BLaER1 treated with 17β-estradiol and CSF1 and Interleukin-3, amounts not matched to agents 10 nM and 100 nM (cell line): Measurements from ENCODE around the gene MGRN1.
A peak's percentile ranks its signal among the peaks of the same experiment; 100 is the strongest.

Experiments
- H3K27ac ChIP-seq, 11 experiments: shearing (Covaris generic); formaldehyde crosslinking; 2 replicates each; pipeline ENCODE4 v1.8.1; 2022
- H3K27me3 ChIP-seq, 11 experiments: shearing (Covaris generic); formaldehyde crosslinking; 2 replicates each; pipeline ENCODE4 v1.8.1; 2022
- H3K36me3 ChIP-seq, 11 experiments: shearing (Covaris generic); formaldehyde crosslinking; 2 replicates each; pipeline ENCODE4 v1.8.1; 2022
- H3K4me1 ChIP-seq, 10 experiments: shearing (Covaris generic); formaldehyde crosslinking; 2 replicates each; pipeline ENCODE4 v1.8.1; 2022
- H3K4me2 ChIP-seq, 11 experiments: shearing (Covaris generic); formaldehyde crosslinking; 2 replicates each; pipeline ENCODE4 v1.8.1; 2022
- H3K4me3 ChIP-seq, 10 experiments: shearing (Covaris generic); formaldehyde crosslinking; 2 replicates each; pipeline ENCODE4 v1.8.1; 2022
- H3K9ac ChIP-seq, 11 experiments: shearing (Covaris generic); formaldehyde crosslinking; 2 replicates each; pipeline ENCODE4 v1.8.1; 2022
- H3K9me3 ChIP-seq, 11 experiments: shearing (Covaris generic); formaldehyde crosslinking; replicated peaks in 1 of 11; 2 replicates each; pipeline ENCODE4 v1.8.1; 2022
- H4K20me1 ChIP-seq, 11 experiments: shearing (Covaris generic); formaldehyde crosslinking; 2 replicates each; pipeline ENCODE4 v1.8.1; 2022
- Cebpa-rat ChIP-seq, 11 experiments: shearing (Covaris generic); IDR thresholded peaks; 2 replicates each; pipeline ENCODE4 v1.8.1; 2022

MGRN1 gene

GRCh38 chr16:4625560-4626159 lies 1.0 kb downstream of the MGRN1 start:
- TF ChIP-seq Cebpa-rat (IDR thresholded peaks at IDR 0.05), result no peak
- peak overlapping the region; percentile 93 to 98 (median 95) for H3K27ac ChIP-seq
- peaks cover 5 to 38% (median 33%) of the 10 kb centered on the region in 11 experiments; a peak in 21 of 22 replicates for H3K36me3 ChIP-seq

GRCh38 chr16:4626396-4626795 lies 1.8 kb downstream of the MGRN1 start:
- Histone ChIP-seq H3K4me2 (peak overlapping the region; percentile 92 to 99 (median 96)), H3K4me1 (peaks cover 26 to 48% (median 44%) of the 10 kb centered on the region in 10 experiments), H3K9ac (peak overlapping the region; percentile 93 to 99 (median 95)), H3K27ac (peak overlapping the region in 10 of 11 experiments; percentile 93 to 98 (median 94); a peak in 20 of 22 replicates), H3K4me3 (peak overlapping the region; percentile 90 to 100 (median 98); a peak in 19 of 20 replicates), H4K20me1 (peaks cover 26 to 61% (median 56%) of the 10 kb centered on the region in 11 experiments; a peak in 19 of 22 replicates), H3K36me3 (peaks cover 12 to 45% (median 40%) of the 10 kb centered on the region in 11 experiments), H3K9me3 (peaks cover 3 to 19% (median 18%) of the 10 kb centered on the region in 11 experiments; a peak in 18 of 22 replicates), H3K27me3 (no peaks in the 10 kb centered on the region)
- TF ChIP-seq Cebpa-rat (IDR thresholded peaks at IDR 0.05), result no peak

More at GRCh38 chr16:4625560-4626159, 1.0 kb downstream of the MGRN1 start:
- H3K4me2 ChIP-seq, result peak overlapping the region; percentile 92 to 99 (median 96)
- H3K4me3 ChIP-seq, result peak overlapping the region; percentile 90 to 100 (median 98)
- peaks cover 22 to 53% (median 49%) of the 10 kb centered on the region in 11 experiments; a peak in 19 of 22 replicates for H4K20me1 ChIP-seq
- peaks cover 0 to 12% (median 10%) of the 10 kb centered on the region in 11 experiments; a peak in 17 of 22 replicates for H3K9me3 ChIP-seq
- peak overlapping the region; percentile 93 to 99 (median 95) for H3K9ac ChIP-seq
- H3K4me1 ChIP-seq, result peaks cover 26 to 48% (median 44%) of the 10 kb centered on the region in 10 experiments
- H3K27me3 ChIP-seq, result no peaks in the 10 kb centered on the region

GRCh38 chr16:4628283-4628682 lies 3.7 kb downstream of the MGRN1 start:
- peak in 3 of 11 experiments; percentile 15 to 55 (median 32); a peak in 1 of 22 replicates for TF ChIP-seq Cebpa-rat (IDR thresholded peaks at IDR 0.05)
- Histone ChIP-seq H3K4me2 (peak overlapping the region in 10 of 11 experiments; percentile 17 to 99 (median 96); a peak in 19 of 22 replicates), H3K9ac (peak overlapping the region in 7 of 11 experiments; percentile 24 to 94 (median 41); a peak in 11 of 22 replicates), H4K20me1 (peaks cover 36 to 79% (median 74%) of the 10 kb centered on the region in 11 experiments), H3K27me3 (no peaks in the 10 kb centered on the region), H3K4me3 (peak overlapping the region in 3 of 10 experiments; percentile 28 to 41 (median 29); a peak in 4 of 20 replicates), H3K36me3 (peaks cover 16 to 61% (median 44%) of the 10 kb centered on the region in 11 experiments), H3K9me3 (peaks cover 4 to 25% (median 21%) of the 10 kb centered on the region in 11 experiments; a peak in 18 of 22 replicates), H3K4me1 (peaks cover 25 to 52% (median 43%) of the 10 kb centered on the region in 10 experiments), H3K27ac (peak overlapping the region in 9 of 11 experiments; percentile 27 to 98 (median 94); a peak in 17 of 22 replicates)

- peaks cover 4 to 25% (median 21%) of the 10 kb centered on the region in 11 experiments; a peak in 18 of 22 replicates for H3K9me3 ChIP-seq
- peaks cover 57 to 100% (median 96%) of the 10 kb centered on the region in 11 experiments for H4K20me1 ChIP-seq
Measured at GRCh38 chr16:4631444-4631843, 6.8 kb downstream of the MGRN1 start.

GRCh38 chr16:4633910-4634635 lies 9.4 kb downstream of the MGRN1 start:
- no peak for TF ChIP-seq Cebpa-rat (IDR thresholded peaks at IDR 0.05)
- H3K27me3 ChIP-seq, result no peaks in the 10 kb centered on the region
- peaks cover 66 to 100% (median 98%) of the 10 kb centered on the region in 11 experiments for H4K20me1 ChIP-seq
- H3K27ac ChIP-seq, result peak overlapping the region in 4 of 11 experiments; percentile 7 to 48 (median 18); a peak in 2 of 22 replicates
- H3K9ac ChIP-seq, result peak overlapping the region in 2 of 11 experiments; percentile 20 to 33; a peak in 3 of 22 replicates
- peaks cover 4 to 25% (median 21%) of the 10 kb centered on the region in 11 experiments; a peak in 18 of 22 replicates for H3K9me3 ChIP-seq
- H3K4me3 ChIP-seq, result no peak overlapping the region
- H3K4me1 ChIP-seq, result peaks cover 0 to 25% (median 12%) of the 10 kb centered on the region in 10 experiments; a peak in 12 of 20 replicates
- peaks cover 60 to 95% (median 76%) of the 10 kb centered on the region in 11 experiments for H3K36me3 ChIP-seq
- peak overlapping the region in 1 of 11 experiments; percentile 5; a peak in 1 of 22 replicates for H3K4me2 ChIP-seq

More at GRCh38 chr16:4631444-4631843, 6.8 kb downstream of the MGRN1 start:
- peaks cover 7 to 41% (median 35%) of the 10 kb centered on the region in 10 experiments for H3K4me1 ChIP-seq
- H3K4me3 ChIP-seq, result no peak overlapping the region
- H3K9ac ChIP-seq, result no peak overlapping the region
- H3K36me3 ChIP-seq, result peaks cover 41 to 88% (median 69%) of the 10 kb centered on the region in 11 experiments
- TF ChIP-seq Cebpa-rat (IDR thresholded peaks at IDR 0.05), result no peak
- H3K4me2 ChIP-seq, result no peak overlapping the region; a peak in 1 of 22 replicates
- H3K27me3 ChIP-seq, result no peaks in the 10 kb centered on the region
- peak overlapping the region in 1 of 11 experiments; percentile 6; a peak in 2 of 22 replicates for H3K27ac ChIP-seq

GRCh38 chr16:4634768-4635167 lies 10.1 kb downstream of the MGRN1 start:
- Histone ChIP-seq H3K36me3 (peaks cover 61 to 95% (median 76%) of the 10 kb centered on the region in 11 experiments), H3K27me3 (no peaks in the 10 kb centered on the region), H3K4me3 (no peak overlapping the region), H4K20me1 (peaks cover 73 to 100% (median 99%) of the 10 kb centered on the region in 11 experiments), H3K4me2 (peak overlapping the region in 1 of 11 experiments; percentile 5; a peak in 1 of 22 replicates), H3K27ac (peak overlapping the region in 2 of 11 experiments; percentile 25 to 48; a peak in 1 of 22 replicates), H3K4me1 (peaks cover under 1 to 24% (median 11%) of the 10 kb centered on the region in 10 experiments; a peak in 13 of 20 replicates), H3K9me3 (peaks cover 4 to 22% (median 19%) of the 10 kb centered on the region in 11 experiments; a peak in 18 of 22 replicates), H3K9ac (peak overlapping the region in 1 of 11 experiments; percentile 33; a peak in 1 of 22 replicates)
- TF ChIP-seq Cebpa-rat (IDR thresholded peaks at IDR 0.05), result no peak

GRCh38 chr16:4636196-4636595 lies 11.6 kb downstream of the MGRN1 start:
- no peak for TF ChIP-seq Cebpa-rat (IDR thresholded peaks at IDR 0.05)
- H3K36me3 ChIP-seq, result peaks cover 47 to 92% (median 73%) of the 10 kb centered on the region in 11 experiments
- H3K4me2 ChIP-seq, result no peak overlapping the region
- no peak overlapping the region for H3K4me3 ChIP-seq
- no peaks in the 10 kb centered on the region for H3K27me3 ChIP-seq
- H3K9ac ChIP-seq, result no peak overlapping the region; a peak in 1 of 22 replicates
- peaks cover 3 to 8% (median 5%) of the 10 kb centered on the region in 11 experiments; a peak in 18 of 22 replicates for H3K9me3 ChIP-seq
- H3K27ac ChIP-seq, result no peak overlapping the region
- H3K4me1 ChIP-seq, result peaks cover 5 to 35% (median 25%) of the 10 kb centered on the region in 10 experiments; a peak in 19 of 20 replicates
- peaks cover 87 to 100% (median 99%) of the 10 kb centered on the region in 11 experiments for H4K20me1 ChIP-seq
